ENCODE results near the gene EVPLL. TPM values are rescaled to one million over a fixed set of nuclear protein-coding genes. Genes with fewer than 3 reads are reported as not detected.

Gene EVPLL
- total and polyA plus RNA-seq, 2 experiments from 2014 or later = 0.18 to 0.42 TPM

GRCh38 chr17:18381158-18381952 is 3.8 kb downstream of the EVPLL start:
- H4K20me1 ChIP-seq (replicated peaks; ENCODE audit: insufficient read depth) = no peaks in the 10 kb centered on the region
- H3K9me2 ChIP-seq (ENCODE audit: insufficient read depth) = no peaks in the 10 kb centered on the region
- DNase-seq (ENCODE audit: low spot score) = no peak
- H3F3A ChIP-seq (replicated peaks; ENCODE audit: low read depth) = no peaks in the 10 kb centered on the region
- no peak overlapping the region for H3K4me2 ChIP-seq
- 0 out of 2 replicates have a peak, but pooled peaks cover 5% of the 10 kb centered on the region for H3K27me3 ChIP-seq (ENCODE audit: insufficient read depth)
- Mint-ChIP-seq H3K4me1 (peaks cover 11% of the 10 kb centered on the region; the same call in 2 of the 3 replicates), H3K27me3 (ENCODE audit: insufficient read depth, low read depth, poor library complexity) (peaks cover 5% of the 10 kb centered on the region), H3K27ac (no peak overlapping the region), H3K9me3 (no peaks in the 10 kb centered on the region), H3K36me3 (ENCODE audit: low read depth) (no peaks in the 10 kb centered on the region), H3K4me3 (no peak overlapping the region)
- no peak overlapping the region for H3K27ac ChIP-seq (ENCODE audit: low read depth)
- no peak for ATAC-seq
- no peaks in the 10 kb centered on the region for H3K4me1 ChIP-seq (ENCODE audit: insufficient read depth)
- TF ChIP-seq POLR2AphosphoS5 (IDR thresholded peaks at IDR 0.05; ENCODE audit: low read depth) (no peak), ZNF331 (CRISPR knock-in tag; IDR thresholded peaks at IDR 0.05; ENCODE audit: low read depth) (no peak), JUNB (IDR thresholded peaks at IDR 0.05; ENCODE audit: unreplicated experiment) (no peak), EZH2 (IDR thresholded peaks at IDR 0.05; ENCODE audit: low read depth, unreplicated experiment) (no peak)
- no peak overlapping the region for H2AFZ ChIP-seq
- no peaks in the 10 kb centered on the region for H3K36me3 ChIP-seq (ENCODE audit: insufficient read depth)
- no peak overlapping the region for H3K4me3 ChIP-seq
- H3K79me2 ChIP-seq (replicated peaks; ENCODE audit: insufficient read depth) = no peaks in the 10 kb centered on the region

- H2AFZ ChIP-seq = no peak overlapping the region
- no peaks in the 10 kb centered on the region for H3K79me2 ChIP-seq (replicated peaks; ENCODE audit: insufficient read depth)
- no peaks in the 10 kb centered on the region for H4K20me1 ChIP-seq (replicated peaks; ENCODE audit: insufficient read depth)
- no peak overlapping the region for H3K4me2 ChIP-seq
- Mint-ChIP-seq H3K4me1 (peaks cover 11% of the 10 kb centered on the region; the same call in 2 of the 3 replicates), H3K4me3 (no peak overlapping the region), H3K27me3 (ENCODE audit: insufficient read depth, low read depth, poor library complexity) (peaks cover 5% of the 10 kb centered on the region), H3K27ac (no peak overlapping the region), H3K9me3 (no peaks in the 10 kb centered on the region), H3K36me3 (ENCODE audit: low read depth) (no peaks in the 10 kb centered on the region)
- H3K4me1 ChIP-seq (ENCODE audit: insufficient read depth) = no peaks in the 10 kb centered on the region
- H3K27me3 ChIP-seq (ENCODE audit: insufficient read depth) = 0 out of 2 replicates have a peak, but pooled peaks cover 5% of the 10 kb centered on the region
- no peak overlapping the region for H3K4me3 ChIP-seq
- H3K36me3 ChIP-seq (ENCODE audit: insufficient read depth) = no peaks in the 10 kb centered on the region
- no peaks in the 10 kb centered on the region for H3K9me2 ChIP-seq (ENCODE audit: insufficient read depth)
- no peak overlapping the region for H3K27ac ChIP-seq (ENCODE audit: low read depth)
- DNase-seq (ENCODE audit: low spot score) (no peak), ATAC-seq (no peak)
- no peaks in the 10 kb centered on the region for H3F3A ChIP-seq (replicated peaks; ENCODE audit: low read depth)
- TF ChIP-seq ZNF331 (CRISPR knock-in tag; IDR thresholded peaks at IDR 0.05; ENCODE audit: low read depth) (no peak), ZNF114 (CRISPR knock-in tag; IDR thresholded peaks at IDR 0.05) (no peak), EZH2 (IDR thresholded peaks at IDR 0.05; ENCODE audit: low read depth, unreplicated experiment) (no peak), STAT1 (IDR thresholded peaks at IDR 0.05; ENCODE audit: unreplicated experiment) (no peak), REST (IDR thresholded peaks at IDR 0.05; ENCODE audit: unreplicated experiment) (no peak), JUNB (IDR thresholded peaks at IDR 0.05; ENCODE audit: unreplicated experiment) (no peak), ETS1 (IDR thresholded peaks at IDR 0.05) (no peak), NANOG (IDR thresholded peaks at IDR 0.05; ENCODE audit: borderline replicate concordance) (no peak)
Observed at GRCh38 chr17:18381953-18382245, 4.3 kb downstream of the EVPLL start.

Data from GM23338 (cell line).